ENCODE results near the gene COQ4. TPM values are rescaled to one million over a fixed set of nuclear protein-coding genes. Genes with fewer than 3 reads are reported as not detected.

COQ4 gene
- 42.1 and 42.4 TPM in 2 replicates for total RNA-seq

- intact Hi-C loops (cut with micrococcal nuclease), result loop anchor here (1.0 to 5.0 kb wide), 17 partner anchors 19 to 710 kb away; partner anchors contain the start of genes BBLN, CIZ1, DYNC2I2 and GOLGA2
Measured at GRCh38 chr9:128322404-128323211, at the start of gene COQ4, which contains the start of gene TRUB2. Gene COQ4, plus strand, starts transcription at chr9:128322839. Its CDS starts 20 bp downstream, at chr9:128322859. Gene TRUB2, minus strand, starts transcription at chr9:128322447. Its CDS starts 39 bp downstream, at chr9:128322408.

GRCh38 chr9:128274245-128274644 lies 48.4 kb upstream of the COQ4 start:
- intact Hi-C loops (cut with micrococcal nuclease), result loop anchor here (10.0 kb wide), 1 partner anchor 231 kb away; the partner anchor contains the start of gene GLE1

GRCh38 chr9:128275198-128276007 lies 47.2 kb upstream of the COQ4 start, which contains the start of gene GOLGA2:
Gene GOLGA2, minus strand, starts transcription at chr9:128276007. Its CDS starts 31 bp downstream, at chr9:128275976.
- intact Hi-C loops (cut with micrococcal nuclease), result loop anchor here (1.0 to 10.0 kb wide), 15 partner anchors 20 to 449 kb away; partner anchors contain the start of genes BBLN, COQ4, DNM1 and GLE1

- intact Hi-C loops (cut with micrococcal nuclease), result loop anchor here (1.0 to 10.0 kb wide), 13 partner anchors 21 to 448 kb away; partner anchors contain the start of genes BBLN, COQ4, DNM1 and GLE1
Measured at GRCh38 chr9:128276008-128276573, 46.5 kb upstream of the COQ4 start, which contains the start of gene SWI5. Gene SWI5, plus strand, starts transcription at chr9:128276276.

GRCh38 chr9:128276574-128277270 lies 45.9 kb upstream of the COQ4 start:
- intact Hi-C loops (cut with micrococcal nuclease), result loop anchor here (1.0 to 10.0 kb wide), 13 partner anchors 21 to 448 kb away; partner anchors contain the start of genes BBLN, COQ4, DNM1 and GLE1

- intact Hi-C loops (cut with micrococcal nuclease), result loop anchor here (5.0 to 10.0 kb wide), 2 partner anchors 225 to 408 kb away; partner anchors contain the start of genes GLE1 and SET
Measured at GRCh38 chr9:128279088-128280073, 43.3 kb upstream of the COQ4 start.

GRCh38 chr9:128280084-128280622 lies 42.5 kb upstream of the COQ4 start:
- intact Hi-C loops (cut with micrococcal nuclease), result no loop called here

GRCh38 chr9:128282500-128282899 lies 40.1 kb upstream of the COQ4 start:
- intact Hi-C loops (cut with micrococcal nuclease), result no loop called here

- intact Hi-C loops (cut with micrococcal nuclease), result no loop called here
Measured at GRCh38 chr9:128285033-128285784, 37.4 kb upstream of the COQ4 start.

- intact Hi-C loops (cut with micrococcal nuclease), result no loop called here
Measured at GRCh38 chr9:128286440-128286839, 36.2 kb upstream of the COQ4 start.

GRCh38 chr9:128288273-128289004 lies 34.2 kb upstream of the COQ4 start:
- intact Hi-C loops (cut with micrococcal nuclease), result no loop called here

GRCh38 chr9:128292009-128292408 lies 30.6 kb upstream of the COQ4 start:
- intact Hi-C loops (cut with micrococcal nuclease), result no loop called here

- intact Hi-C loops (cut with micrococcal nuclease), result no loop called here
Measured at GRCh38 chr9:128293091-128293490, 29.5 kb upstream of the COQ4 start.

- intact Hi-C loops (cut with micrococcal nuclease), result no loop called here
Measured at GRCh38 chr9:128294142-128294541, 28.5 kb upstream of the COQ4 start.

- intact Hi-C loops (cut with micrococcal nuclease), result no loop called here
Measured at GRCh38 chr9:128296340-128297220, 26.1 kb upstream of the COQ4 start.

- intact Hi-C loops (cut with micrococcal nuclease), result no loop called here
Measured at GRCh38 chr9:128297221-128297773, 25.3 kb upstream of the COQ4 start.
